HL-60 (cell line): ENCODE data around the gene NXPH4.

Experiments used
- POLR2AphosphoS5 ChIP-seq: IDR thresholded peaks from 2 replicates; pipeline ENCODE4 v1.6.1; 2012; ENCODE audit warnings: low read depth
- REST ChIP-seq: IDR thresholded peaks from 2 replicates; pipeline ENCODE4 v1.6.1; 2012; ENCODE audit warnings: low read depth; ENCODE audit not compliant: insufficient replicate concordance
- TF ChIP-seq, protein P1 (sequence below): IDR thresholded peaks from one replicate; pipeline ENCODE4 v1.5.1; 2011; ENCODE audit warnings: low read length, control low read depth, inconsistent platforms; ENCODE audit not compliant: insufficient read depth

- TF ChIP-seq POLR2AphosphoS5 (no peak), REST (no peak)
- TF ChIP-seq, protein P1, sequence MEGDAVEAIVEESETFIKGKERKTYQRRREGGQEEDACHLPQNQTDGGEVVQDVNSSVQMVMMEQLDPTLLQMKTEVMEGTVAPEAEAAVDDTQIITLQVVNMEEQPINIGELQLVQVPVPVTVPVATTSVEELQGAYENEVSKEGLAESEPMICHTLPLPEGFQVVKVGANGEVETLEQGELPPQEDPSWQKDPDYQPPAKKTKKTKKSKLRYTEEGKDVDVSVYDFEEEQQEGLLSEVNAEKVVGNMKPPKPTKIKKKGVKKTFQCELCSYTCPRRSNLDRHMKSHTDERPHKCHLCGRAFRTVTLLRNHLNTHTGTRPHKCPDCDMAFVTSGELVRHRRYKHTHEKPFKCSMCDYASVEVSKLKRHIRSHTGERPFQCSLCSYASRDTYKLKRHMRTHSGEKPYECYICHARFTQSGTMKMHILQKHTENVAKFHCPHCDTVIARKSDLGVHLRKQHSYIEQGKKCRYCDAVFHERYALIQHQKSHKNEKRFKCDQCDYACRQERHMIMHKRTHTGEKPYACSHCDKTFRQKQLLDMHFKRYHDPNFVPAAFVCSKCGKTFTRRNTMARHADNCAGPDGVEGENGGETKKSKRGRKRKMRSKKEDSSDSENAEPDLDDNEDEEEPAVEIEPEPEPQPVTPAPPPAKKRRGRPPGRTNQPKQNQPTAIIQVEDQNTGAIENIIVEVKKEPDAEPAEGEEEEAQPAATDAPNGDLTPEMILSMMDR = no peak
Observed at GRCh38 chr12:57226588-57227314, 10.2 kb downstream of the NXPH4 start.
